Adipocyte (in vitro differentiated cells): Measurements from ENCODE around the gene GGN.

Experiments used
- DNase-seq: peaks from one replicate; pipeline ENCODE4 v3.0.0-alpha.2; 2015; ENCODE audit warnings: low read depth
- H3K27me3 ChIP-seq: replicated peaks from 2 replicates; pipeline ENCODE4 v1.7.0; 2013; ENCODE audit warnings: mild to moderate bottlenecking, low read length, moderate library complexity; ENCODE audit not compliant: control insufficient read depth, insufficient read depth
- H3K36me3 ChIP-seq: 2 replicates; pipeline ENCODE4 v1.7.0; 2013; ENCODE audit warnings: low read length, mild to moderate bottlenecking, moderate library complexity; ENCODE audit not compliant: control insufficient read depth, insufficient read depth, severe bottlenecking
- H3K4me1 ChIP-seq: 2 replicates; pipeline ENCODE4 v1.7.0; 2013; ENCODE audit warnings: mild to moderate bottlenecking, low read length, moderate library complexity; ENCODE audit not compliant: control insufficient read depth, insufficient read depth
- H3K4me3 ChIP-seq: 2 replicates; pipeline ENCODE4 v1.7.0; 2013; ENCODE audit warnings: mild to moderate bottlenecking, low read length, moderate library complexity
- H3K9ac ChIP-seq: 2 replicates; pipeline ENCODE4 v1.7.0; 2013; ENCODE audit warnings: mild to moderate bottlenecking, low read length, moderate library complexity
- H3K9me3 ChIP-seq: 2 replicates; pipeline ENCODE4 v1.7.0; 2013; ENCODE audit warnings: mild to moderate bottlenecking, low read length, moderate library complexity; ENCODE audit not compliant: control insufficient read depth

Gene GGN

DNA sequence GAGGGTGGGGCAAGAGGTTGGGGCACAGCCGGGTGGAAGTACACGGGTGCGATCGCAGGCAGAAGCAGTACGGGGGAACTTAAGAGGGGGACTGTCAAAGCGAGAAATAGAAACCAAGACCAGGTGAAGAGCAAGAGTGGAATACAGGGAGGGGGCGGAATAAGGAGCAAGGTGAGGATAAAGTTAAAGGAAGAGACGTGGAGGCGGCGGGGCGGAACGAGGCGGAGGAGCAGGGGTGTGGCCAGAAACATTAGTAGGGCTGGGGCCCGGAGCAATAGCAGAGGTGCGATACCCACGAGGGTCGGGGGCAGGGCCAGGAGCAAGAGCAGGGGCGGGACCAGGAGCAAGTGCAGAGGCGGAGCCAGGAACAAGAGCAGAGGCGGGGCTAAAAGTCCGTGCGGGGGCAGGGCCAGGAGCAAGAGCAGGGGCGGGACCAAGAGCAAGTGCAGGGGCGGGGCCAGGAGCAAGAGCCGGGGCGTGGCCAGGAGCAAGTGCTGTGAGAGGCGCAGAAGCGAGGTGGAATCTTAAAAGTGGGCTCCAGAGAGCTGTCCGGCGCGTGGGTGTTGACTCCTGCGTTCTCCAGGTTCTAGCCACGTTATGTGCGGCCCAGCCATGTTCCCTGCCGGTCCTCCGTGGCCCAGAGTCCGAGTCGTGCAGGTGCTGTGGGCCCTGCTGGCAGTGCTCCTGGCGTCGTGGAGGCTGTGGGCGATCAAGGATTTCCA lies 51.0 kb downstream of the GGN start:
- H3K9ac ChIP-seq, result peak overlapping the region; percentile 81
- H3K4me1 ChIP-seq, result peaks cover 6% of the 10 kb centered on the region

DNA sequence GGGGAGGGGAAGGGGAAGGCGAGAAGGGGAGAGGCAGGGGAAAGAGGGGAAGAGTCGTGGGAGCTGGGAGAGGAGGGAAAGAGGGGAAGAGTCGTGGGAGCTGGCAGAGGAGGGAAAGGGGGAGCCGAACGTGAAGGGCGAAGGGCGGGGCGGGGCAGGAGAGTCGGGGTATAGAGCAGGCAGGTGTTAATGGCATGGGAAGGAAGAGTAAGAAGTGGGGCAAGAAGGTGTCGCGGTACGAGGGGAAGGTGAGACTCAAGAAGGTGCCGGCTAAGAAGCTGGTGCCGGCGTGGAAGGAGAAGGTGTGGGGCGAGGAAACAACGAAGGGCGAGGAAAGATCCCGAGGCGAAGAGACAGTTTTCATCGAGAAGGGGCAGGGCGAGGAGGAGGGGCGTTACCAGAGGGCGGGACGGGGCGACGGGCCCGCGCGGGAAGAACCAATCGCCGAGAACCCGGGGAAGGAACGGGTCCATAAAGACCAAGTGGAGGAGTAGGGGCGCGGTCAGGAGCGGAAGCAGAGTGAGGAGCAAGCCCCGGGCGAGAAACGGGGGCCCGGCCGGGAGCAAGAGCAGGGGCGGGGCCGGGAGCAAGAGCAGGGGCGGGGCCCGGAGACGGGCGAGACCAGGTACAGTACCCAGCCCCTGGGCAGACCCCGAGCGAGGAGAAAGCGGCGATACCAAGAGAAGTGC lies 51.7 kb downstream of the GGN start:
- H3K4me3 ChIP-seq, result peak overlapping the region; percentile 97
- H3K4me1 ChIP-seq, result peaks cover 6% of the 10 kb centered on the region
- peak; percentile 99 for DNase-seq
- peak overlapping the region; percentile 81 for H3K9ac ChIP-seq
- H3K27me3 ChIP-seq, result no peaks in the 10 kb centered on the region
- H3K9me3 ChIP-seq, result no peaks in the 10 kb centered on the region
- H3K36me3 ChIP-seq, result no peaks in the 10 kb centered on the region

More for the DNA sequence above, 51.0 kb downstream of the GGN start:
- Histone ChIP-seq H3K9me3 (no peaks in the 10 kb centered on the region), H3K4me3 (peak overlapping the region; percentile 97), H3K27me3 (no peaks in the 10 kb centered on the region), H3K36me3 (no peaks in the 10 kb centered on the region)
- peak; percentile 97 for DNase-seq
